Measurements from ENCODE around the gene MPL.

DNA sequence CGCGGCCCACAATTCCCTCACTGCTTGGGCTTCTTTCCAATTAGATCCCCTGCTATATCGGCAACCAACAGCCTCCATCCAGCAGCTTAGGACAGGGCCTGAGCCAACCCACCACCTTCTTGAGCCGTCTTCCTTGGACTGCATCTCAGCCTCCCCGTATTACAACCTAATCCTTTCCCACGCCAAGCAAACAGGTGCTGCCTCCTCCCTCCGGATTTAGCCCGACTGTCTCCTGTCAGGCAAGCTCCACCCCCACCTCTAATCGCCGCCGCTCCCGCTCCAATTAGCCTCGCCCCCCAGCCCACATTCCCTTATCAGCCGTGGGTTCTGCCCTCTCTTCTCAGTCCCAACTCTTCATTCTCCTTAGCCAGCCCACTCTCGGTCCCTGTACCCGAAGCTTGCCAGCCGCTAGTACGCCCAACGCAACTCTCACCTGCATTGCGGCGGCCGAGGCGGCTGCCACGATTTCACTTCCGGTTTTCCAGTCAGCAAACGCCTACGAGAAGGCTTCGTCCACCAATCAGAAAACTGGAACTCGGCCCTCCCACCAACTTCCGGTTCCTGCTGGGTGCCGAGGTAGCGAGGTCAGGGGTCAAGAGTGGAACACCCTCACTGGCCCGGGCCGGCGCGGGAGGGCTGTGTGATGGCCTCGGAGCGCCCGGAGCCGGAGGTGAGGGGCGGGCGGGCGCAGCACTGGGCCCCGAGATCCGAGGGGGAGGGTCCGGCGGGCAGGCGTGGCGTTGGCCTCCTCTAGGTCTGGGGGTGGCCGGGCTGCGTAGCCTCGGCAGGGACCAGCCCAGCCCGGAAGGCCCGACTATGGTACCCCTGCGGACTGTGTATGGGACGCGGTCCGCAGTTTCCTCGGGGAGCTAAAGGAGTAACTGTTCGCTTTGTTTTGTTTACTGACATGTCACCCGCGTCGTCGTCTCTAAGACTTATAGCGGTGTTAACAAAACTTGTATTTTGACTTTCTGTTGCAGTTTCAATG lies 52.0 kb downstream of the MPL start, which contains the start of the genes MED8 and SZT2:
- TF ChIP-seq, protein P1, sequence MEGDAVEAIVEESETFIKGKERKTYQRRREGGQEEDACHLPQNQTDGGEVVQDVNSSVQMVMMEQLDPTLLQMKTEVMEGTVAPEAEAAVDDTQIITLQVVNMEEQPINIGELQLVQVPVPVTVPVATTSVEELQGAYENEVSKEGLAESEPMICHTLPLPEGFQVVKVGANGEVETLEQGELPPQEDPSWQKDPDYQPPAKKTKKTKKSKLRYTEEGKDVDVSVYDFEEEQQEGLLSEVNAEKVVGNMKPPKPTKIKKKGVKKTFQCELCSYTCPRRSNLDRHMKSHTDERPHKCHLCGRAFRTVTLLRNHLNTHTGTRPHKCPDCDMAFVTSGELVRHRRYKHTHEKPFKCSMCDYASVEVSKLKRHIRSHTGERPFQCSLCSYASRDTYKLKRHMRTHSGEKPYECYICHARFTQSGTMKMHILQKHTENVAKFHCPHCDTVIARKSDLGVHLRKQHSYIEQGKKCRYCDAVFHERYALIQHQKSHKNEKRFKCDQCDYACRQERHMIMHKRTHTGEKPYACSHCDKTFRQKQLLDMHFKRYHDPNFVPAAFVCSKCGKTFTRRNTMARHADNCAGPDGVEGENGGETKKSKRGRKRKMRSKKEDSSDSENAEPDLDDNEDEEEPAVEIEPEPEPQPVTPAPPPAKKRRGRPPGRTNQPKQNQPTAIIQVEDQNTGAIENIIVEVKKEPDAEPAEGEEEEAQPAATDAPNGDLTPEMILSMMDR (conservative IDR thresholded peaks at IDR 0.05 in 1 of 2, IDR thresholded peaks at IDR 0.05 in 1 of 2; ENCODE audit: extremely low read depth in 1 of 2, insufficient read depth in 1 of 2, low read depth in 1 of 2, low read length in 2 of 2), result no peak
- no peak for TF ChIP-seq EZH2 (IDR thresholded peaks at IDR 0.05; ENCODE audit: borderline replicate concordance, low read length)

Data from mammary epithelial cell (primary cell).